GM23338 (cell line): ENCODE measurements around the gene SAT1.

Experiments used
- CTCF ChIP-seq, 2 experiments: fragments of 200-600 bp in 1 of 2; sonication (generic) in 1 of 2; conservative IDR thresholded peaks; 2 replicates each; pipeline versions ENCODE4 v1.5.1 to v1.6.1; 2016 to 2017; ENCODE audit warnings: antibody characterized with exemption in 2 of 2, low read depth in 2 of 2, mild to moderate bottlenecking in 2 of 2, moderate library complexity in 1 of 2
- EZH2 ChIP-seq: fragments of 200-600 bp; sonication (generic); IDR thresholded peaks from one replicate; pipeline ENCODE4 v1.8.0; 2017; ENCODE audit warnings: antibody characterized with exemption, mild to moderate bottlenecking, low read depth; ENCODE audit not compliant: unreplicated experiment
- EZH2phosphoT487 ChIP-seq: fragments of 200-600 bp; sonication (generic); IDR thresholded peaks from one replicate; pipeline ENCODE4 v1.8.1; 2018; ENCODE audit warnings: antibody characterized with exemption; ENCODE audit not compliant: unreplicated experiment
- JUNB ChIP-seq: IDR thresholded peaks from one replicate; pipeline ENCODE4 v1.6.1; 2016; ENCODE audit warnings: antibody characterized with exemption; ENCODE audit not compliant: unreplicated experiment
- POLR2AphosphoS5 ChIP-seq: IDR thresholded peaks from 2 replicates; pipeline ENCODE4 v1.6.1; 2016; ENCODE audit warnings: antibody characterized with exemption, low read depth
- REST ChIP-seq: IDR thresholded peaks from one replicate; pipeline ENCODE4 v1.6.1; 2018; ENCODE audit warnings: antibody characterized with exemption; ENCODE audit not compliant: unreplicated experiment

DNA sequence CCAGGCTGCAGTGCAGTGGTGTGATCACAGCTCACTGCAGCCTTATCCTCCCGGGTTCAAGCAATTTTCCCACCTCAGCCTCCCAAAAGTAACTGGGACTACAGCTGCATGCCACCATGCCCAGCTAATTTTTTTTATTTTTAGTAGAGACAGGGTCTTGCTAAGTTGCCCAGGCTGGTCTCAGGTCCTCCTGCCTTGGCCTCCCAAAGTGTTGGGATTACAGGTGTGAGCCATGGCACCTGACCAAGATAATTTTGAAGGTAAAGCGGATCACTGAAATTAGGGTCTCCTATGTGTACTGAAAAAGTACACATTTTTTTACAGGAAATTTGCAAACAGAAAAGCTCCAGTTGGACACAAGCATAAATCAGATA, 4.8 kb downstream of the SAT1 start:
- TF ChIP-seq CTCF (conservative IDR thresholded peaks at IDR 0.05; ENCODE audit: low read depth in 2 of 2), result no peak
- TF ChIP-seq POLR2AphosphoS5, result no peak
- no peak for TF ChIP-seq REST
- TF ChIP-seq EZH2phosphoT487, result no peak
- no peak for TF ChIP-seq EZH2
- no peak for TF ChIP-seq JUNB
